Lower lobe of right lung (tissue), 2 donors: Measurements from ENCODE around the gene RRBP1. TPM values are rescaled to one million over a fixed set of nuclear protein-coding genes. Genes with fewer than 3 reads are reported as not detected.

Source experiments
- ATAC-seq, 2 donors: fragments of 200-7000 bp; cut with Tn5 transposase; one replicate each; pipeline ENCODE4 v1.9.1; 2020 to 2022; ENCODE audit warnings: mild to moderate bottlenecking in 2 of 2, moderate library complexity in 2 of 2
- DNase-seq: peaks from one replicate; pipeline ENCODE4 v3.0.0-alpha.2; 2020
- H3K27ac ChIP-seq: fragments of 200-600 bp; one replicate; pipeline ENCODE4 v1.8.0; 2022
- H3K27me3 ChIP-seq: fragments of 200-600 bp; one replicate; pipeline ENCODE4 v1.8.0; 2022; ENCODE audit warnings: low read depth
- H3K36me3 ChIP-seq: fragments of 200-600 bp; one replicate; pipeline ENCODE4 v1.8.0; 2022; ENCODE audit warnings: mild to moderate bottlenecking
- H3K4me1 ChIP-seq: fragments of 200-600 bp; one replicate; pipeline ENCODE4 v1.8.0; 2022
- H3K4me3 ChIP-seq: fragments of 200-600 bp; one replicate; pipeline ENCODE4 v1.8.0; 2022; ENCODE audit warnings: mild to moderate bottlenecking
- H3K9me3 ChIP-seq: fragments of 200-600 bp; one replicate; pipeline ENCODE4 v1.8.0; 2022
- intact Hi-C: fragments of 100-400 bp; cut with DNase I; formaldehyde crosslinking; loops from one replicate; pipeline ENCODE4 v1.11.0; 2022
- total RNA-seq: library from RNA; stranded (reverse); fragmentation: NEBNext Ultra II Directional; extraction: Animal tissue kit (Norgen Biotek cat#: 25700); gene quantifications from one replicate; pipeline ENCODE4 v1.2.1, GENCODE V29; 2021
- TF ChIP-seq, protein P1 (sequence below): fragments of 200-600 bp; IDR thresholded peaks from one replicate; pipeline ENCODE4 v1.8.0; 2022; ENCODE audit warnings: antibody characterized with exemption, mild to moderate bottlenecking
- donor health status: DM: no; HTN: yes; CAD: no; lungs with severe emphysema.

RRBP1 gene
- total RNA-seq, 1 donor from 2014 or later, result 138 TPM

GRCh38 chr20:17699931-17700351 is 17.9 kb upstream of the RRBP1 start, which contains the start of gene BANF2:
Gene BANF2 (plus strand): TSS chr20:17699966. CDS start chr20:17725026, 25,060 bp downstream.
- H3K4me3 ChIP-seq, result no peak within 1 kb of the TSS
- no peaks in the 10 kb centered on the region for H3K27me3 ChIP-seq
- TF ChIP-seq, protein P1, sequence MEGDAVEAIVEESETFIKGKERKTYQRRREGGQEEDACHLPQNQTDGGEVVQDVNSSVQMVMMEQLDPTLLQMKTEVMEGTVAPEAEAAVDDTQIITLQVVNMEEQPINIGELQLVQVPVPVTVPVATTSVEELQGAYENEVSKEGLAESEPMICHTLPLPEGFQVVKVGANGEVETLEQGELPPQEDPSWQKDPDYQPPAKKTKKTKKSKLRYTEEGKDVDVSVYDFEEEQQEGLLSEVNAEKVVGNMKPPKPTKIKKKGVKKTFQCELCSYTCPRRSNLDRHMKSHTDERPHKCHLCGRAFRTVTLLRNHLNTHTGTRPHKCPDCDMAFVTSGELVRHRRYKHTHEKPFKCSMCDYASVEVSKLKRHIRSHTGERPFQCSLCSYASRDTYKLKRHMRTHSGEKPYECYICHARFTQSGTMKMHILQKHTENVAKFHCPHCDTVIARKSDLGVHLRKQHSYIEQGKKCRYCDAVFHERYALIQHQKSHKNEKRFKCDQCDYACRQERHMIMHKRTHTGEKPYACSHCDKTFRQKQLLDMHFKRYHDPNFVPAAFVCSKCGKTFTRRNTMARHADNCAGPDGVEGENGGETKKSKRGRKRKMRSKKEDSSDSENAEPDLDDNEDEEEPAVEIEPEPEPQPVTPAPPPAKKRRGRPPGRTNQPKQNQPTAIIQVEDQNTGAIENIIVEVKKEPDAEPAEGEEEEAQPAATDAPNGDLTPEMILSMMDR, result no peak
- no peak for DNase-seq
- intact Hi-C loops, result no loop called here
- no peak for ATAC-seq
- H3K4me1 ChIP-seq, result no peaks in the 10 kb centered on the region
- no peak within 1 kb of the TSS for H3K27ac ChIP-seq
- H3K36me3 ChIP-seq, result no peaks in the 10 kb centered on the region
- no peaks in the 10 kb centered on the region for H3K9me3 ChIP-seq

- intact Hi-C loops, result no loop called here
- no peak overlapping the region for H3K27ac ChIP-seq
- no peaks in the 10 kb centered on the region for H3K36me3 ChIP-seq
- no peaks in the 10 kb centered on the region for H3K4me1 ChIP-seq
- no peaks in the 10 kb centered on the region for H3K27me3 ChIP-seq
- DNase-seq (no peak), ATAC-seq (no peak)
- H3K4me3 ChIP-seq, result no peak overlapping the region
- no peaks in the 10 kb centered on the region for H3K9me3 ChIP-seq
- TF ChIP-seq, protein P1, result no peak
Measured at GRCh38 chr20:17698384-17698783, 16.3 kb upstream of the RRBP1 start.

DNA sequence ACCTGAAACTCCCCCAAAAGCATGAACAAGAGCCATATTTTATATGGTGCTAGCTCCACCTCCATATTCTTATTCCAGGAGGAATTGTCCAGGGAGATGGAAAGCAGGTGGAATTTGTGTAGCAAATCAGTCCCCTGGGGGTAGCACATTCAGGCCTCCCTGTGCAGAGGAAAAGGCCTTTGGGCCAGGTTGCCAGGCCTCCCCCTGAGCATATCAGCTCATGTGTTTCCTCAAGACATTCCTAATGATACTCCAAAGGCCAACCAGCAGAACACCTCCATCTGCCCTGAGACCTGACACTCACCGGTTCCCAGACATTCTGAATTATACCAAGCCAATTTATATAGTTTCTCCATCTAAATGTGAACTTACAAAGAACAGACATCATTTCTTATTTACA is 15.1 kb upstream of the RRBP1 start:
- TF ChIP-seq, protein P1, result no peak
- Histone ChIP-seq H3K4me3 (no peak overlapping the region), H3K27ac (no peak overlapping the region), H3K4me1 (no peaks in the 10 kb centered on the region), H3K9me3 (no peaks in the 10 kb centered on the region), H3K27me3 (no peaks in the 10 kb centered on the region), H3K36me3 (no peaks in the 10 kb centered on the region)
- DNase-seq (no peak), ATAC-seq (no peak)
- intact Hi-C loops, result no loop called here

- TF ChIP-seq, protein P1, result no peak
- no peak overlapping the region for H3K27ac ChIP-seq
- no peaks in the 10 kb centered on the region for H3K4me1 ChIP-seq
- H3K27me3 ChIP-seq, result no peaks in the 10 kb centered on the region
- H3K36me3 ChIP-seq, result no peaks in the 10 kb centered on the region
- DNase-seq, result no peak
- H3K4me3 ChIP-seq, result no peak overlapping the region
- H3K9me3 ChIP-seq, result no peaks in the 10 kb centered on the region
- no peak for ATAC-seq
- intact Hi-C loops, result no loop called here
Measured at GRCh38 chr20:17696287-17696686, 14.2 kb upstream of the RRBP1 start.

- no peaks in the 10 kb centered on the region for H3K4me1 ChIP-seq
- intact Hi-C loops, result no loop called here
- H3K9me3 ChIP-seq, result no peaks in the 10 kb centered on the region
- ATAC-seq, result no peak
- TF ChIP-seq, protein P1, result no peak
- DNase-seq, result no peak
- no peak overlapping the region for H3K4me3 ChIP-seq
- no peaks in the 10 kb centered on the region for H3K27me3 ChIP-seq
- no peak overlapping the region for H3K27ac ChIP-seq
- H3K36me3 ChIP-seq, result no peaks in the 10 kb centered on the region
Measured at GRCh38 chr20:17694767-17695166, 12.7 kb upstream of the RRBP1 start.
